ENCODE data around the gene RBMS3.

RBMS3 gene

GRCh38 chr3:29374226-29374625 is 93.4 kb downstream of the RBMS3 start:
- TF ChIP-seq CTCF (IDR thresholded peaks at IDR 0.05; ENCODE audit: low read depth, low read length, missing control alignments) = no peak
- H3K4me3 ChIP-seq (replicated peaks; ENCODE audit: low read depth, low read length) = no peak overlapping the region
- no peak for DNase-seq (ENCODE audit: extremely low read depth, low read depth)

GRCh38 chr3:29379097-29379496 is 98.2 kb downstream of the RBMS3 start:
- no peak for DNase-seq (ENCODE audit: extremely low read depth, low read depth)
- no peak overlapping the region for H3K4me3 ChIP-seq (replicated peaks; ENCODE audit: low read depth, low read length)
- no peak for TF ChIP-seq CTCF (IDR thresholded peaks at IDR 0.05; ENCODE audit: low read depth, low read length, missing control alignments)

GRCh38 chr3:29381595-29381994 is 100.7 kb downstream of the RBMS3 start:
- DNase-seq (ENCODE audit: extremely low read depth, low read depth) = no peak
- no peak overlapping the region for H3K4me3 ChIP-seq (replicated peaks; ENCODE audit: low read depth, low read length)
- TF ChIP-seq CTCF (IDR thresholded peaks at IDR 0.05; ENCODE audit: low read depth, low read length, missing control alignments) = no peak

GRCh38 chr3:29382409-29382808 is 101.5 kb downstream of the RBMS3 start:
- H3K4me3 ChIP-seq (replicated peaks; ENCODE audit: low read depth, low read length) = no peak overlapping the region
- TF ChIP-seq CTCF (IDR thresholded peaks at IDR 0.05; ENCODE audit: low read depth, low read length, missing control alignments) = no peak
- DNase-seq (ENCODE audit: extremely low read depth, low read depth) = no peak

GRCh38 chr3:29382845-29383244 is 102.0 kb downstream of the RBMS3 start:
- no peak for TF ChIP-seq CTCF (IDR thresholded peaks at IDR 0.05; ENCODE audit: low read depth, low read length, missing control alignments)
- H3K4me3 ChIP-seq (replicated peaks; ENCODE audit: low read depth, low read length) = no peak overlapping the region
- DNase-seq (ENCODE audit: extremely low read depth, low read depth) = no peak

- DNase-seq (ENCODE audit: extremely low read depth, low read depth) = peak; percentile 73
- TF ChIP-seq CTCF (IDR thresholded peaks at IDR 0.05; ENCODE audit: low read depth, low read length, missing control alignments) = no peak
- H3K4me3 ChIP-seq (replicated peaks; ENCODE audit: low read depth, low read length) = no peak overlapping the region
These were observed 103.8 kb downstream of the RBMS3 start for GRCh38 chr3:29384640-29385039.

- no peak for TF ChIP-seq CTCF (IDR thresholded peaks at IDR 0.05; ENCODE audit: low read depth, low read length, missing control alignments)
- DNase-seq (ENCODE audit: extremely low read depth, low read depth) = peak; percentile 36
- no peak overlapping the region for H3K4me3 ChIP-seq (replicated peaks; ENCODE audit: low read depth, low read length)
These were observed 104.4 kb downstream of the RBMS3 start for GRCh38 chr3:29385046-29385830.

Measured in HFF-Myc (cell line).